OCI-LY7 (cell line): ENCODE data around the gene BOD1L1. TPM values are rescaled to one million over a fixed set of nuclear protein-coding genes. Genes with fewer than 3 reads are reported as not detected.

ENCODE experiments used
- BruUV-seq: library from RNA; stranded (reverse); fragments of 400-500 nt; replicated peaks from 2 replicates; lab custom pipeline; 2021; lab: Mats Ljungman, UMichigan
- CTCF ChIA-PET: fragments of 300-600 bp; sonication (Branson Sonifier 250); formaldehyde crosslinking; loops from one replicate; lab custom pipeline; 2022; ENCODE audit warnings: antibody characterized with exemption; ENCODE audit not compliant: unreplicated experiment; lab: Charles Lee
- POLR2A ChIA-PET: fragments of 300-600 bp; sonication (Branson Sonifier 250); formaldehyde crosslinking; loops from one replicate; lab custom pipeline; 2022; ENCODE audit warnings: antibody characterized with exemption; lab: Charles Lee
- DNase-seq: peaks from one replicate; pipeline ENCODE4 v3.0.0-alpha.2; 2015; ENCODE audit warnings: low spot score
- H2AFZ ChIP-seq: fragments of 200-600 bp; sonication (generic), shearing (Covaris generic); 2 replicates; pipeline ENCODE4 v1.6.1; 2014; ENCODE audit warnings: mild to moderate bottlenecking, antibody characterized with exemption, low read length, moderate library complexity
- H3K27ac ChIP-seq: fragments of 200-600 bp; sonication (generic); 2 replicates; pipeline ENCODE4 v1.5.1; 2014; ENCODE audit warnings: mixed run types, low read depth, mild to moderate bottlenecking, moderate library complexity, low read length, inconsistent platforms; ENCODE audit not compliant: poor library complexity, severe bottlenecking
- H3K36me3 ChIP-seq: fragments of 200-600 bp; sonication (generic); 2 replicates; pipeline ENCODE4 v1.6.1; 2014; ENCODE audit warnings: mild to moderate bottlenecking, antibody characterized with exemption, low read length, moderate library complexity, mixed read lengths; ENCODE audit not compliant: insufficient read depth
- H3K4me1 ChIP-seq: fragments of 200-600 bp; sonication (generic); 2 replicates; pipeline ENCODE4 v1.5.1; 2014; ENCODE audit warnings: mild to moderate bottlenecking, low read length; ENCODE audit not compliant: insufficient read depth, poor library complexity, severe bottlenecking
- H3K4me2 ChIP-seq: fragments of 200-600 bp; sonication (generic); 2 replicates; pipeline ENCODE4 v1.6.1; 2014; ENCODE audit warnings: mild to moderate bottlenecking, low read length
- H3K4me3 ChIP-seq: fragments of 200-600 bp; sonication (generic); 2 replicates; pipeline ENCODE4 v1.5.1; 2014; ENCODE audit warnings: mild to moderate bottlenecking, low read depth, low read length; ENCODE audit not compliant: poor library complexity, severe bottlenecking
- H3K79me2 ChIP-seq: fragments of 200-600 bp; sonication (generic); 2 replicates; pipeline ENCODE4 v1.6.1; 2016; ENCODE audit warnings: low read depth, mild to moderate bottlenecking, low read length, moderate library complexity, mixed read lengths; ENCODE audit not compliant: insufficient read depth
- H3K9me2 ChIP-seq: fragments of 200-600 bp; sonication (generic); 2 replicates; pipeline ENCODE4 v1.6.1; 2016; ENCODE audit warnings: mild to moderate bottlenecking, low read length, mixed read lengths; ENCODE audit not compliant: insufficient read depth
- H3K9me3 ChIP-seq: fragments of 200-600 bp; sonication (generic); 2 replicates; pipeline ENCODE4 v1.6.1; 2014; ENCODE audit warnings: mild to moderate bottlenecking, mixed run types, low read length, mixed read lengths
- H4K20me1 ChIP-seq: fragments of 200-600 bp; sonication (generic); 2 replicates; pipeline ENCODE4 v1.6.1; 2014; ENCODE audit warnings: mild to moderate bottlenecking, antibody characterized with exemption, low read length, moderate library complexity, mixed read lengths; ENCODE audit not compliant: insufficient read depth
- CTCF ChIP-seq: fragments of 200-600 bp; sonication (generic); conservative IDR thresholded peaks from 2 replicates; pipeline ENCODE4 v1.5.1; 2014; ENCODE audit warnings: mild to moderate bottlenecking, antibody characterized with exemption, low read length, moderate library complexity, mixed read lengths
- EZH2phosphoT487 ChIP-seq: fragments of 200-600 bp; sonication (generic); IDR thresholded peaks from 2 replicates; pipeline ENCODE4 v1.6.1; 2018; ENCODE audit warnings: low read depth, borderline replicate concordance, mild to moderate bottlenecking, mixed run types, antibody characterized with exemption, low read length, moderate library complexity, mixed read lengths
- intact Hi-C: fragments of 100-400 bp; cut with micrococcal nuclease; formaldehyde crosslinking; loops from one replicate; pipeline ENCODE4 v1.10.0; 2022; ENCODE audit not compliant: unreplicated experiment
- total RNA-seq, 2 experiments: library from RNA; depleted of rRNA in 1 of 2; stranded (reverse); fragments of >200 nt in 1 of 2; shearing (Covaris generic) in 1 of 2; gene quantifications; 2 replicates each; pipeline ENCODE4 v1.2.3, GENCODE V29; 2014 to 2022

The BOD1L1 gene
- total RNA-seq, 2 experiments from 2014 or later: 24.0 to 49.6 TPM

GRCh38 chr4:13541176-13541604, 86.3 kb downstream of the BOD1L1 start:
- H3K4me2 ChIP-seq: no peak overlapping the region
- no peaks in the 10 kb centered on the region for H3K79me2 ChIP-seq
- no peak for DNase-seq
- H3K4me1 ChIP-seq: peaks cover 7% of the 10 kb centered on the region
- H3K36me3 ChIP-seq: no peaks in the 10 kb centered on the region
- no peak for TF ChIP-seq EZH2phosphoT487
- no peak for TF ChIP-seq CTCF
- no TSS peak for BruUV-seq
- H3K9me3 ChIP-seq: no peaks in the 10 kb centered on the region
- no peak overlapping the region for H3K4me3 ChIP-seq
- H3K9me2 ChIP-seq: no peaks in the 10 kb centered on the region
- no peaks in the 10 kb centered on the region for H4K20me1 ChIP-seq
- CTCF ChIA-PET: no interaction called here
- no peak overlapping the region for H3K27ac ChIP-seq
- POLR2A ChIA-PET: interaction anchor here (0.7 kb wide), 1 partner anchor 1696 kb away, joined by 4 read pairs; no protein-coding TSS in a partner anchor
- no peak overlapping the region for H2AFZ ChIP-seq
- intact Hi-C loops: loop anchor here (10.0 kb wide), 2 partner anchors 186 to 436 kb away; no protein-coding TSS in a partner anchor

GRCh38 chr4:13540446-13541175, 86.9 kb downstream of the BOD1L1 start:
- Histone ChIP-seq H3K9me2 (no peaks in the 10 kb centered on the region), H3K79me2 (no peaks in the 10 kb centered on the region), H3K27ac (no peak overlapping the region), H3K4me2 (no peak overlapping the region), H3K4me1 (peaks cover 7% of the 10 kb centered on the region), H3K36me3 (no peaks in the 10 kb centered on the region), H2AFZ (no peak overlapping the region), H3K4me3 (no peak overlapping the region), H4K20me1 (no peaks in the 10 kb centered on the region), H3K9me3 (no peaks in the 10 kb centered on the region)
- CTCF ChIA-PET: no interaction called here
- no TSS peak for BruUV-seq
- no peak for DNase-seq
- POLR2A ChIA-PET: no interaction called here
- intact Hi-C loops: loop anchor here (10.0 kb wide), 2 partner anchors 186 to 436 kb away; no protein-coding TSS in a partner anchor
- TF ChIP-seq CTCF: no peak
- TF ChIP-seq EZH2phosphoT487: no peak
